ENCODE measurements around the gene RAC3.

The RAC3 gene

DNA sequence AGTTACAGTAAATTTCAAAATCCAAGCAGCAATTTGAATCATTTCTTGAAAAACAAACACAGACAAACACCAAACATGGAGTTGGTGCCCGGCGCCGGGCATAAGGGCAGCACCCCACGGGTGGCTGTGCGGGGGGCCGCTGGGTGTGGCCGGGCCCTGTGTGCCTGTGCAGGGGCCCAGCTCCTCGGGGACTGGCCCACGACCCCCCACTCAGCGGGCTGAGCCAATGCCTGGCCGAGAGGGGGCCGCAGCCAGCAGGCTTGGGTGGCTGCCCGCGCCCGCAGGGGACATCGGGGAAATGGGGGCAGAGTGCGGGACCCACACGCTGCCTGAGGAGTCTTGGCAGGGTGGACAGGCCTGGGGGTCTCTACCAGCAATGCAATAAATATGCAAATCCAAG is 47.0 kb downstream of the RAC3 start:
- no peak overlapping the region for H3K27ac ChIP-seq (ENCODE audit: low read depth, low read length, poor library complexity, severe bottlenecking)
- H3K36me3 ChIP-seq (ENCODE audit: insufficient read depth, low read length): peaks cover 66% of the 10 kb centered on the region
- H4K20me1 ChIP-seq (ENCODE audit: insufficient read depth, low read length): no peaks in the 10 kb centered on the region
- H3K4me3 ChIP-seq (ENCODE audit: low read depth, low read length, poor library complexity, severe bottlenecking): no peak overlapping the region
- no peaks in the 10 kb centered on the region for H3K9me2 ChIP-seq (ENCODE audit: low read depth, low read length)
- peaks cover 4% of the 10 kb centered on the region; the same call in 1 of the 2 replicates for H3K27me3 ChIP-seq (ENCODE audit: insufficient read depth, low read length)
- no peak for TF ChIP-seq EZH2 (IDR thresholded peaks at IDR 0.05; ENCODE audit: borderline replicate concordance, low read length)
- TF ChIP-seq, protein P1, sequence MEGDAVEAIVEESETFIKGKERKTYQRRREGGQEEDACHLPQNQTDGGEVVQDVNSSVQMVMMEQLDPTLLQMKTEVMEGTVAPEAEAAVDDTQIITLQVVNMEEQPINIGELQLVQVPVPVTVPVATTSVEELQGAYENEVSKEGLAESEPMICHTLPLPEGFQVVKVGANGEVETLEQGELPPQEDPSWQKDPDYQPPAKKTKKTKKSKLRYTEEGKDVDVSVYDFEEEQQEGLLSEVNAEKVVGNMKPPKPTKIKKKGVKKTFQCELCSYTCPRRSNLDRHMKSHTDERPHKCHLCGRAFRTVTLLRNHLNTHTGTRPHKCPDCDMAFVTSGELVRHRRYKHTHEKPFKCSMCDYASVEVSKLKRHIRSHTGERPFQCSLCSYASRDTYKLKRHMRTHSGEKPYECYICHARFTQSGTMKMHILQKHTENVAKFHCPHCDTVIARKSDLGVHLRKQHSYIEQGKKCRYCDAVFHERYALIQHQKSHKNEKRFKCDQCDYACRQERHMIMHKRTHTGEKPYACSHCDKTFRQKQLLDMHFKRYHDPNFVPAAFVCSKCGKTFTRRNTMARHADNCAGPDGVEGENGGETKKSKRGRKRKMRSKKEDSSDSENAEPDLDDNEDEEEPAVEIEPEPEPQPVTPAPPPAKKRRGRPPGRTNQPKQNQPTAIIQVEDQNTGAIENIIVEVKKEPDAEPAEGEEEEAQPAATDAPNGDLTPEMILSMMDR (IDR thresholded peaks at IDR 0.05; ENCODE audit: low read length): no peak
- no peaks in the 10 kb centered on the region for H3K4me1 ChIP-seq (ENCODE audit: insufficient read depth, low read length, severe bottlenecking)
- no peak overlapping the region for H3K9ac ChIP-seq (ENCODE audit: low read length)
- no peak overlapping the region for H2AFZ ChIP-seq (ENCODE audit: low read length)
- H3F3A ChIP-seq (ENCODE audit: insufficient read depth, low read length): peaks cover 3% of the 10 kb centered on the region; the same call in 1 of the 2 replicates
- no peaks in the 10 kb centered on the region for H3K79me2 ChIP-seq (ENCODE audit: insufficient read depth, low read length)
- no peak overlapping the region for H3K4me2 ChIP-seq (ENCODE audit: low read length)
- H3K9me3 ChIP-seq (ENCODE audit: low read length): no peaks in the 10 kb centered on the region

DNA sequence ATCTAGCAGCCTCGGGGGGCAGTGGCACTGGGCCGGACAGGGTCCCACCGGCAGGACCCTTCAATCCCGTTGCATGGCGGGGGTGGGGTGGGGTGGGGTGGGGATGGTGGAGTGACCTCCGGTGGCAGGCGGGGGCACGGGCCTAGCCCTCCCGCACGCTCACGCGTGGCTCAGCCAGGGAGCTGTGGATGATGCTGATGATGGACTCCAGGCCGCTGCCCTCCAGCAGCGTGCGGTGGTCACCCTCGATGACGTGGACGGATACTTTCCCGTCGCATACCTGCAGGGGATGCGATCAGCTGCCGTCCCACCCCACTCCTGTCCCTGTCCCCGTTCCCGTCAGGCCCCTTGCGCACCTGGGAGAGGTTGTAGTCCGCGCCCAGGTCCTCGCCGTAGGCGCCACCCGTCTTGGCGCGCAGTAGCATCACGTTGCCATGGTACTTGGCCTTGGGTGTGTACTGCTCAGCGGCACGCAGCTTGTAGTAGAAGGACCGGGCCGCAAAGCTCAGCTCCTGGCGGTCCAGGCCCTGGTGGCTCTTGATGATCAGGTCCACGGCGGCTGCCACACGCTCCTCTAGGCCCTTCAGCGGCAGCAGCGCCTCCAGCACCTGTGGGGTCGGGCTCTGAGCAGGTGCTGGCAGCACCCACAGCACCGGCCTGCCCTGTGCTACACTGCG is 47.7 kb downstream of the RAC3 start:
- no peak overlapping the region for H3K27ac ChIP-seq (ENCODE audit: low read depth, low read length, poor library complexity, severe bottlenecking)
- H3K9me2 ChIP-seq (ENCODE audit: low read depth, low read length): no peaks in the 10 kb centered on the region

DNA sequence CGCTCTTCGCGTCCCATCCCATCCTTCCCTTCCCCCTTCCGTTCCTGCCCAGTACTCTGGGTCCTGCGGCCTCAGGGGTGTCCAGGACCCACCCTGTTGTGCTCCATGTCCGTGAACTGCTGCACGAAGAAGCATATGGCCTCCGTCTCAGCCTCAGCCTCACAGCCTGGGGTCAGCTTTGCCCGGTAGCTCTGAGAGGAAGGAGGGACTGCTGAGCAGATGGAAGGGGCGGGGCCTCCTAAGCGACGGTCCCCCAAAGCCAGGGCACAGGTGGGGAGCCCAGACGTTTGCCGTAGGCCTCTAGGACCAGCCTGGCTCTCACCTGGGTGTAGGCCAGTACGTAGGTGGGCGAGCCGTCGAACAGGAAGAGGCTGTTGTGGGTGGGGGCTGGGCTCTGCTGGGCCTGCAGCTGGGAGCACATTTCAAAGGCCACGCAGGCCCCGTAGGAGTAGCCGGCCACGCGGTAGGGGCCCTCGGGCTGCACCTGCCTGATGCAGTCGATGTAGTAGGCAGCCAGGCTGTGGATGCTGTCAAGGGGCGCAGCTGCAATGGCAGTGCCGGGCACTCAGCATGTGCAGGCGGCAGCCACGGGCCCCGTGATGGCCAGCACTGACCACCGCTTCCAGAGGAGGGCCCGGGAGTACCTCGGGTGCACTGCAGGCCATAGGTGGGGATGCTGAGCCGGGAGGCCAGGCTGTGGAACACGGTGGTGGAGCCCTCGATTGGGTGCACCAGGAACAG is 48.7 kb downstream of the RAC3 start:
- Histone ChIP-seq H2AFZ (ENCODE audit: low read length) (no peak overlapping the region), H3K4me1 (ENCODE audit: insufficient read depth, low read length, severe bottlenecking) (no peaks in the 10 kb centered on the region), H3K9me3 (ENCODE audit: low read length) (no peaks in the 10 kb centered on the region), H3K9me2 (ENCODE audit: low read depth, low read length) (no peaks in the 10 kb centered on the region), H3K36me3 (ENCODE audit: insufficient read depth, low read length) (peaks cover 84% of the 10 kb centered on the region), H3K27me3 (ENCODE audit: insufficient read depth, low read length) (no peaks in the 10 kb centered on the region), H3K27ac (ENCODE audit: low read depth, low read length, poor library complexity, severe bottlenecking) (no peak overlapping the region), H3K79me2 (ENCODE audit: insufficient read depth, low read length) (no peaks in the 10 kb centered on the region), H4K20me1 (ENCODE audit: insufficient read depth, low read length) (no peaks in the 10 kb centered on the region), H3K4me2 (ENCODE audit: low read length) (no peak overlapping the region), H3F3A (ENCODE audit: insufficient read depth, low read length) (peaks cover 3% of the 10 kb centered on the region; the same call in 1 of the 2 replicates), H3K9ac (ENCODE audit: low read length) (no peak overlapping the region), H3K4me3 (ENCODE audit: low read depth, low read length, poor library complexity, severe bottlenecking) (no peak overlapping the region)
- no peak for TF ChIP-seq EZH2 (IDR thresholded peaks at IDR 0.05; ENCODE audit: borderline replicate concordance, low read length)
- TF ChIP-seq, protein P1 (IDR thresholded peaks at IDR 0.05; ENCODE audit: low read length): no peak

More for the DNA sequence above, 47.7 kb downstream of the RAC3 start:
- no peak overlapping the region for H2AFZ ChIP-seq (ENCODE audit: low read length)
- H3F3A ChIP-seq (ENCODE audit: insufficient read depth, low read length): peaks cover 3% of the 10 kb centered on the region; the same call in 1 of the 2 replicates
- TF ChIP-seq, protein P1 (IDR thresholded peaks at IDR 0.05; ENCODE audit: low read length): no peak
- no peak for TF ChIP-seq EZH2 (IDR thresholded peaks at IDR 0.05; ENCODE audit: borderline replicate concordance, low read length)
- H3K4me2 ChIP-seq (ENCODE audit: low read length): no peak overlapping the region
- H3K4me1 ChIP-seq (ENCODE audit: insufficient read depth, low read length, severe bottlenecking): no peaks in the 10 kb centered on the region
- H3K4me3 ChIP-seq (ENCODE audit: low read depth, low read length, poor library complexity, severe bottlenecking): no peak overlapping the region
- no peaks in the 10 kb centered on the region for H3K79me2 ChIP-seq (ENCODE audit: insufficient read depth, low read length)
- H4K20me1 ChIP-seq (ENCODE audit: insufficient read depth, low read length): no peaks in the 10 kb centered on the region
- H3K36me3 ChIP-seq (ENCODE audit: insufficient read depth, low read length): peaks cover 73% of the 10 kb centered on the region
- no peaks in the 10 kb centered on the region for H3K27me3 ChIP-seq (ENCODE audit: insufficient read depth, low read length)
- no peaks in the 10 kb centered on the region for H3K9me3 ChIP-seq (ENCODE audit: low read length)
- H3K9ac ChIP-seq (ENCODE audit: low read length): no peak overlapping the region

Measured in OCI-LY1 (cell line).